ENCODE results near the gene LRRD1.
A peak's percentile ranks its signal among the peaks of the same experiment; 100 is the strongest.

LRRD1 gene

GRCh38 chr7:92178928-92179924, at the start of gene LRRD1:
TSS of gene LRRD1 (minus strand) at chr7:92179142. CDS start at chr7:92165202, 13,940 bp downstream.
- peak; percentile 87 for TF ChIP-seq CTCF (IDR thresholded peaks at IDR 0.05; ENCODE audit: extremely low read depth, missing control alignments)
- DNase-seq (ENCODE audit: low spot score): peak; percentile 91

- TF ChIP-seq CTCF (IDR thresholded peaks at IDR 0.05; ENCODE audit: extremely low read depth, missing control alignments): no peak
- no peak for DNase-seq (ENCODE audit: low spot score)
Measured at GRCh38 chr7:92228742-92229141, 49.8 kb upstream of the LRRD1 start.

- no peak for TF ChIP-seq CTCF (IDR thresholded peaks at IDR 0.05; ENCODE audit: extremely low read depth, missing control alignments)
- no peak for DNase-seq (ENCODE audit: low spot score)
Measured at GRCh38 chr7:92228100-92228499, 49.2 kb upstream of the LRRD1 start.

DNA sequence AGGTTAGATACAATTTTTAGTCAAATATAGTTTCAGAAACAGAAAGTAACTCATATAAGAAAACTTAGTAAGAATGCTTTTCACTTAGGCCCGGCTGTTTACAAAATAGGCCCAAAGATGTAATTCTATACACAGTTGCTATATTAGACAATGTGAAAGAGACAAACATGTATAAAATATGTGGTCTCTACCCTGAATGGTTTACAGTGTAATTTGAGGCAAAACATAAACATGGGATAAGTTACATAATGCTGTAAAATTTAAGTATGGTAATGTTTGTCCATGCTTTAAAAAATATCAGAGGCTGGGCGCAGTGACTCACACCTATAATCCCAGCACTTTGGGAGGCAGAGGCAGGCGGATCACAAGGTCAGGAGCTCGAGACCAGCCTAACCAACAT, 48.0 kb upstream of the LRRD1 start:
- TF ChIP-seq CTCF (IDR thresholded peaks at IDR 0.05; ENCODE audit: extremely low read depth, missing control alignments): no peak
- DNase-seq (ENCODE audit: low spot score): no peak

GRCh38 chr7:92221766-92222165, 42.8 kb upstream of the LRRD1 start:
- TF ChIP-seq CTCF (IDR thresholded peaks at IDR 0.05; ENCODE audit: extremely low read depth, missing control alignments): no peak
- no peak for DNase-seq (ENCODE audit: low spot score)

DNA sequence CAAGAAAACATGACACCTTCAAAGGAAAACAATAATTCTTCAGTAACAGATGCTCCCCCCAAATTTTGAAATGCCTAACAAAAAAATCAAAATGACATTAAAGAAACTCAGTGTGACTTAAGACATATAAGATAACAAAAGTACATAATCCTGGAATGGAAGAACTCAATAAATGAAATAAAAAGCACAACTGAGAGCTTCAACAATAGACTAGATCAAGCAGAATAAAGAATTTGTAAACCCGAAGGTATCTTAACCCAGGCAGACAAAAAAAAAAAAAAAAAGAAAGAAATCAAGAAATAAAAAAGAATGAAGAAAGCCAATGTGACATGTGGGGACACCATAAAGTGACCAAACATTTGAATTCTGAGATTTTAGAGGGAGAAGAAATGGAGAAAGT, 27.7 kb upstream of the LRRD1 start:
- no peak for DNase-seq (ENCODE audit: low spot score)
- TF ChIP-seq CTCF (IDR thresholded peaks at IDR 0.05; ENCODE audit: extremely low read depth, missing control alignments): no peak

- TF ChIP-seq CTCF (IDR thresholded peaks at IDR 0.05; ENCODE audit: extremely low read depth, missing control alignments): no peak
- no peak for DNase-seq (ENCODE audit: low spot score)
Measured at GRCh38 chr7:92205987-92206386, 27.0 kb upstream of the LRRD1 start.

Data from GM20000 (cell line).